HG03175 (cell line): ENCODE measurements around the gene GMPR2.

Experiments
- ATAC-seq: cut with Tn5 transposase; IDR thresholded peaks from one replicate; pipeline ENCODE4 v1.9.1; 2021; ENCODE audit warnings: mild to moderate bottlenecking, moderate library complexity; ENCODE audit not compliant: unreplicated experiment

Gene GMPR2

GRCh38 chr14:24249230-24250021, 16.7 kb downstream of the GMPR2 start:
- ATAC-seq: no peak

- no peak for ATAC-seq
These were observed 17.6 kb downstream of the GMPR2 start for GRCh38 chr14:24250354-24250753.

GRCh38 chr14:24251880-24252288, 19.2 kb downstream of the GMPR2 start:
- no peak for ATAC-seq

GRCh38 chr14:24252289-24253124, 19.8 kb downstream of the GMPR2 start:
- no peak for ATAC-seq

GRCh38 chr14:24253936-24254335, 21.2 kb downstream of the GMPR2 start:
- ATAC-seq: no peak

- no peak for ATAC-seq
These were observed 22.1 kb downstream of the GMPR2 start for GRCh38 chr14:24254630-24255392.

- ATAC-seq: no peak
These were observed 22.7 kb downstream of the GMPR2 start for GRCh38 chr14:24255438-24255837.

- ATAC-seq: no peak
These were observed 23.4 kb downstream of the GMPR2 start for GRCh38 chr14:24255931-24256711.

GRCh38 chr14:24256960-24257359, 24.2 kb downstream of the GMPR2 start:
- ATAC-seq: no peak

GRCh38 chr14:24258119-24258518, 25.4 kb downstream of the GMPR2 start:
- ATAC-seq: no peak

- ATAC-seq: no peak
These were observed 26.0 kb downstream of the GMPR2 start for GRCh38 chr14:24258548-24259265.

- ATAC-seq: no peak
These were observed 26.7 kb downstream of the GMPR2 start for GRCh38 chr14:24259282-24260025.

GRCh38 chr14:24260026-24260779, 27.5 kb downstream of the GMPR2 start:
- no peak for ATAC-seq

GRCh38 chr14:24260780-24261157, 28.0 kb downstream of the GMPR2 start:
- no peak for ATAC-seq

GRCh38 chr14:24261256-24261968, 28.7 kb downstream of the GMPR2 start:
- no peak for ATAC-seq

- no peak for ATAC-seq
These were observed 29.2 kb downstream of the GMPR2 start for GRCh38 chr14:24261969-24262327.

GRCh38 chr14:24262821-24263733, 30.3 kb downstream of the GMPR2 start, which contains the start of gene TGM1:
TGM1 (minus strand) TSS chr14:24263177; CDS start chr14:24262352, 825 bp downstream.
- ATAC-seq: no peak
